Measurements from ENCODE around the gene ETV3L.

- no peak for TF ChIP-seq CTCF (IDR thresholded peaks at IDR 0.05; ENCODE audit: low read depth, low read length, poor library complexity, severe bottlenecking)
- TF ChIP-seq EZH2phosphoT487 (IDR thresholded peaks at IDR 0.05; ENCODE audit: borderline replicate concordance, low read length): no peak
These were observed 43.3 kb downstream of the ETV3L start for GRCh38 chr1:157056269-157056668.

All from DOHH2 (cell line).